ENCODE measurements around the gene ANKS1B. TPM values are rescaled to one million over a fixed set of nuclear protein-coding genes. Genes with fewer than 3 reads are reported as not detected.
"Not testable (repeated sequence)": the region's sequence is repeated elsewhere in the genome, so short reads cannot be mapped to it uniquely, and the experiment has no call there.

The ANKS1B gene
- total RNA-seq, 1 donor from 2014 or later: 1.2 TPM

GRCh38 chr12:99388671-99389195 is 596.0 kb downstream of the ANKS1B start:
- intact Hi-C loops (cut with micrococcal nuclease): no loop called here

GRCh38 chr12:99387661-99388060 is 597.1 kb downstream of the ANKS1B start:
- intact Hi-C loops (cut with micrococcal nuclease): loop anchor here (1.0 kb wide), 1 partner anchor 233 kb away; no protein-coding TSS in a partner anchor

- intact Hi-C loops (cut with micrococcal nuclease): loop anchor here (1.0 kb wide), 1 partner anchor 233 kb away; no protein-coding TSS in a partner anchor
These were observed 597.8 kb downstream of the ANKS1B start for GRCh38 chr12:99386907-99387306.

GRCh38 chr12:99383258-99383657 is 601.5 kb downstream of the ANKS1B start:
- intact Hi-C loops (cut with micrococcal nuclease): no loop called here

- intact Hi-C loops (cut with micrococcal nuclease): no loop called here
These were observed 602.7 kb downstream of the ANKS1B start for GRCh38 chr12:99381992-99382391.

GRCh38 chr12:99380701-99381100 is 604.0 kb downstream of the ANKS1B start:
- intact Hi-C loops (cut with micrococcal nuclease): no loop called here

- intact Hi-C loops (cut with micrococcal nuclease): no loop called here
These were observed 610.7 kb downstream of the ANKS1B start for GRCh38 chr12:99374023-99374422.

GRCh38 chr12:99372257-99372920 is 612.3 kb downstream of the ANKS1B start:
- intact Hi-C loops (cut with micrococcal nuclease): no loop called here

GRCh38 chr12:99370421-99371138 is 614.2 kb downstream of the ANKS1B start:
- intact Hi-C loops (cut with micrococcal nuclease): no loop called here

- intact Hi-C loops (cut with micrococcal nuclease): no loop called here
These were observed 617.6 kb downstream of the ANKS1B start for GRCh38 chr12:99367181-99367580.

GRCh38 chr12:99352269-99352668 is 632.5 kb downstream of the ANKS1B start:
- intact Hi-C loops (cut with micrococcal nuclease): no loop called here

- intact Hi-C loops (cut with micrococcal nuclease): no loop called here
These were observed 640.8 kb downstream of the ANKS1B start for GRCh38 chr12:99343960-99344359.

- intact Hi-C loops (cut with micrococcal nuclease): no loop called here
These were observed 645.1 kb downstream of the ANKS1B start for GRCh38 chr12:99339663-99340062.

- intact Hi-C loops (cut with micrococcal nuclease): no loop called here
These were observed 650.3 kb downstream of the ANKS1B start for GRCh38 chr12:99334285-99335056.

GRCh38 chr12:99332936-99333591 is 651.7 kb downstream of the ANKS1B start:
- intact Hi-C loops (cut with micrococcal nuclease): no loop called here

GRCh38 chr12:99330216-99330615 is 654.5 kb downstream of the ANKS1B start:
- intact Hi-C loops (cut with micrococcal nuclease): no loop called here

GRCh38 chr12:99321210-99321609 is 663.5 kb downstream of the ANKS1B start:
- intact Hi-C loops (cut with micrococcal nuclease): not testable (repeated sequence)

GRCh38 chr12:99311373-99311772 is 673.4 kb downstream of the ANKS1B start:
- intact Hi-C loops (cut with micrococcal nuclease): no loop called here

- intact Hi-C loops (cut with micrococcal nuclease): no loop called here
These were observed 674.9 kb downstream of the ANKS1B start for GRCh38 chr12:99309812-99310211.

- intact Hi-C loops (cut with micrococcal nuclease): no loop called here
These were observed 681.9 kb downstream of the ANKS1B start for GRCh38 chr12:99302874-99303273.

- intact Hi-C loops (cut with micrococcal nuclease): no loop called here
These were observed 697.6 kb downstream of the ANKS1B start for GRCh38 chr12:99287136-99287535.
